WTC11 (cell line): ENCODE measurements around the gene CDKN2AIP. TPM values are rescaled to one million over a fixed set of nuclear protein-coding genes. Genes with fewer than 3 reads are reported as not detected.
"Not testable (repeated sequence)": the region's sequence is repeated elsewhere in the genome, so short reads cannot be mapped to it uniquely, and the experiment has no call there.

ENCODE experiments used
- ATAC-seq: fragments of 200-7000 bp; cut with Tn5 transposase; 2 replicates; pipeline ENCODE4 v1.10.0; 2021; ENCODE audit warnings: mild to moderate bottlenecking, moderate library complexity
- CTCF ChIA-PET: fragments of 300-600 bp; sonication (Branson Sonifier 250); formaldehyde crosslinking; loops from one replicate; lab custom pipeline; 2021; ENCODE audit warnings: antibody characterized with exemption; lab: Charles Lee
- POLR2A ChIA-PET: fragments of 350-600 bp; sonication (Branson Sonifier 250); formaldehyde crosslinking; loops from one replicate; lab custom pipeline; 2021; ENCODE audit warnings: antibody characterized with exemption; lab: Charles Lee
- DNase-seq: peaks from one replicate; pipeline ENCODE4 v3.0.0; 2021; ENCODE audit warnings: low spot score
- H3K27ac Mint-ChIP-seq: 2 replicates; pipeline ENCODE4 v1.8.0; 2021; ENCODE audit warnings: mixed read lengths
- H3K27me3 Mint-ChIP-seq: 2 replicates; pipeline ENCODE4 v1.8.0; 2021; ENCODE audit warnings: low read depth, mild to moderate bottlenecking, moderate library complexity, mixed read lengths
- H3K36me3 Mint-ChIP-seq: 2 replicates; pipeline ENCODE4 v1.8.0; 2021; ENCODE audit warnings: mixed read lengths
- H3K4me1 Mint-ChIP-seq: 2 replicates; pipeline ENCODE4 v1.8.0; 2022; ENCODE audit warnings: mixed read lengths
- H3K4me3 Mint-ChIP-seq: 2 replicates; pipeline ENCODE4 v1.8.0; 2021; ENCODE audit warnings: mild to moderate bottlenecking, moderate library complexity, mixed read lengths
- H3K9me3 Mint-ChIP-seq: 2 replicates; pipeline ENCODE4 v1.8.0; 2021; ENCODE audit warnings: mixed read lengths
- CREB1 ChIP-seq: sonication (generic); formaldehyde crosslinking; IDR thresholded peaks from 2 replicates; pipeline ENCODE4 v1.8.0; 2023; ENCODE audit warnings: mild to moderate bottlenecking, missing genetic modification reagents
- CREM ChIP-seq: sonication (generic); formaldehyde crosslinking; IDR thresholded peaks from 2 replicates; pipeline ENCODE4 v1.8.1; 2022; ENCODE audit warnings: mild to moderate bottlenecking, missing genetic modification reagents, moderate library complexity
- ELF4 ChIP-seq: sonication (generic); formaldehyde crosslinking; IDR thresholded peaks from 2 replicates; pipeline ENCODE4 v1.8.1; 2022; ENCODE audit warnings: low read depth, mild to moderate bottlenecking, moderate library complexity, missing genetic modification reagents
- ETV6 ChIP-seq: sonication (generic); formaldehyde crosslinking; IDR thresholded peaks from 2 replicates; pipeline ENCODE4 v1.8.1; 2022; ENCODE audit warnings: mild to moderate bottlenecking, missing genetic modification reagents
- FOXP1 ChIP-seq: sonication (generic); formaldehyde crosslinking; IDR thresholded peaks from 2 replicates; pipeline ENCODE4 v1.8.0; 2022; ENCODE audit warnings: missing genetic modification reagents, mild to moderate bottlenecking, moderate library complexity, borderline replicate concordance
- NFATC4 ChIP-seq: fragments of 250-450 bp; sonication (Bioruptor Pico); IDR thresholded peaks from 2 replicates; pipeline ENCODE4 v1.9.0; 2021; ENCODE audit warnings: mild to moderate bottlenecking
- NFYB ChIP-seq: sonication (generic); formaldehyde crosslinking; conservative IDR thresholded peaks from 2 replicates; pipeline ENCODE4 v1.8.0; 2022; ENCODE audit warnings: low read depth, missing genetic modification reagents
- SMAD4 ChIP-seq: sonication (generic); formaldehyde crosslinking; IDR thresholded peaks from 2 replicates; pipeline ENCODE4 v1.8.0; 2022; ENCODE audit warnings: mild to moderate bottlenecking, missing genetic modification reagents
- TEAD4 ChIP-seq: sonication (generic); formaldehyde crosslinking; IDR thresholded peaks from 2 replicates; pipeline ENCODE4 v1.8.0; 2022; ENCODE audit warnings: mild to moderate bottlenecking, missing genetic modification reagents
- ZNF121 ChIP-seq: sonication (generic); formaldehyde crosslinking; IDR thresholded peaks from 2 replicates; pipeline ENCODE4 v1.8.0; 2023; ENCODE audit warnings: missing genetic modification reagents
- ZNF138 ChIP-seq: sonication (generic); formaldehyde crosslinking; conservative IDR thresholded peaks from 2 replicates; pipeline ENCODE4 v1.8.1; 2022; ENCODE audit warnings: mild to moderate bottlenecking, moderate library complexity, missing genetic modification reagents
- ZNF317 ChIP-seq: sonication (generic); formaldehyde crosslinking; IDR thresholded peaks from 2 replicates; pipeline ENCODE4 v1.8.1; 2023; ENCODE audit warnings: low read depth, mild to moderate bottlenecking, moderate library complexity, missing genetic modification reagents, borderline replicate concordance
- ZNF416 ChIP-seq: fragments of 250-450 bp; sonication (Bioruptor Pico); IDR thresholded peaks from 2 replicates; pipeline ENCODE4 v1.9.0; 2021; ENCODE audit warnings: mild to moderate bottlenecking, inconsistent platforms
- ZNF423 ChIP-seq: fragments of 250-450 bp; sonication (Bioruptor Pico); IDR thresholded peaks from 2 replicates; pipeline ENCODE4 v2.1.2; 2022; ENCODE audit warnings: mild to moderate bottlenecking, moderate library complexity
- total RNA-seq: library from RNA; stranded (reverse); gene quantifications from 3 replicates; pipeline ENCODE4 v1.2.3, GENCODE V29; 2021
- TF ChIP-seq, protein P1 (sequence below): sonication (generic); formaldehyde crosslinking; conservative IDR thresholded peaks from 2 replicates; pipeline ENCODE4 v1.8.1; 2023; ENCODE audit warnings: mild to moderate bottlenecking, low read depth, missing genetic modification reagents, moderate library complexity
- TF ChIP-seq, protein P2 (sequence below): fragments of 250-450 bp; sonication (Bioruptor Pico); conservative IDR thresholded peaks from 2 replicates; pipeline ENCODE4 v1.9.0; 2021; ENCODE audit warnings: mild to moderate bottlenecking
- TF ChIP-seq, protein P3 (sequence below): sonication (generic); formaldehyde crosslinking; IDR thresholded peaks from 2 replicates; pipeline ENCODE4 v1.8.1; 2022; ENCODE audit warnings: low read depth, mild to moderate bottlenecking, moderate library complexity, missing genetic modification reagents, borderline replicate concordance
- TF ChIP-seq, protein P4 (sequence below): sonication (generic); formaldehyde crosslinking; IDR thresholded peaks from 2 replicates; pipeline ENCODE4 v1.8.0; 2022; ENCODE audit warnings: mild to moderate bottlenecking, missing genetic modification reagents

Gene CDKN2AIP
- total RNA-seq, 1 experiment from 2014 or later: 13.7 TPM

DNA sequence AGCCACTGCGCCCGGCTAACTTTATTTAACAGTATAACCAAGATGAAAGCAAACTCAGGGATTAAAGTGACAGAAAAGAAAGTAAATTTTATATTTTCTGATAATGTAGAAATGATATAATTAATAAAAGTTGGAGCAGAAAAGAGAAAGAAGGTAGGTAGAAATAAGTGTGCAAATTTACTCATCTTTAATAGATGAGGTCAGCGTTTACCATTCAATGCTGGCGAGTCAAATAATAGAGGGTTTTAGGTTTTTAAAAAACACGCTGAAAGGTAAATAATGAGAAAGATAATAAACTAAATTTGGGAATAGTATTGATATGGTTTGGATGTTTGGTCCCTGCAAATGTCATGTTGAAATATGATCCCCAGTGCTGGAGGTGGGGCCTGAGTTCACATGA lies 13.6 kb downstream of the CDKN2AIP start:
- Mint-ChIP-seq H3K27ac (no peak overlapping the region), H3K36me3 (no peaks in the 10 kb centered on the region; the same call in 1 of the 2 replicates), H3K4me3 (no peak overlapping the region)
- no peak for ATAC-seq
- CTCF ChIA-PET: no interaction called here
- TF ChIP-seq ETV6 (CRISPR knock-in tag): no peak
- TF ChIP-seq ZNF416 (CRISPR knock-in tag): no peak
- no peak for TF ChIP-seq ZNF423 (CRISPR knock-in tag)
- TF ChIP-seq NFATC4 (CRISPR knock-in tag): no peak
- TF ChIP-seq FOXP1 (CRISPR knock-in tag): no peak
- no peak for TF ChIP-seq CREB1 (CRISPR knock-in tag)
- TF ChIP-seq ZNF121 (CRISPR knock-in tag): no peak
- TF ChIP-seq, all 79 proteins: peak for 0
- DNase-seq: no peak
- POLR2A ChIA-PET: no interaction called here
- Mint-ChIP-seq H3K27me3 (no peaks in the 10 kb centered on the region), H3K9me3 (peaks cover 9% of the 10 kb centered on the region), H3K4me1 (no peaks in the 10 kb centered on the region)

DNA sequence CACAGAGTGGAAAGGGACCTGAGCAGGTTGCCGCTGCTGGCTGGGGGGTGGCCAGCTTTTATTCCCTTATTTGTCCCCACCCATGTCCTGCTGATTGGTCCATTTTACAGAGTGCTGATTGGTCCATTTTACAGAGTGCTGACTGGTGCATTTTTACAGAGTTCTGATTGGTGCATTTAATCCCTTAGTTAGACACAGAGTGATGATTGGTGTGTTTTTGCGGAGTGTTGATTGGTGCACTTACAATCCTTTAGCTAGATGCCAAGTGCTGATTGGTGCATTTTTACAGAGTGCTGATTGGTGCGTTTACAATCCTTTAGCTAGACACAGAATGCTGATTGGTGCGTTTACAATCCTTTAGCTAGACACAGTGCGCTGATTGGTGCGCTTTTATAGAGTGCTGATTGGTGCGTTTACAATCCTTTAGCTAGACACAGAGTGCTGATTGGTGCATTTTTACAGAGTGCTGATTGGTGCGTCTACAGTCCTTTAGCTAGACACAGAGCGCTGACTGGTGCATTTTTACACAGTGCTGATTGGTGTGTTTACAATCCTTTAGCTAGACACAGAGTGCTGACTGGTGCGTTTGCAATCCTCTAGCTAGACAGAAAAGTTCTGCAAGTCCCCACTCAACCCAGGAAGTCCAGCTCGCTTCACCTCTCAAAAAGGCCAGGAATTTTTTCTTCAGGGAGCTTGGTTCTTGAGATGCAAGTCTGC lies 19.6 kb downstream of the CDKN2AIP start:
- TF ChIP-seq NFYB: peak; percentile 23; the same call in 1 of the 2 replicates
- H3K27ac Mint-ChIP-seq, DNase-seq, POLR2A ChIA-PET, H3K27me3 Mint-ChIP-seq, ATAC-seq, H3K4me3 Mint-ChIP-seq: not testable (repeated sequence)
- H3K9me3 Mint-ChIP-seq: peaks cover 40% of the 10 kb centered on the region
- H3K36me3 Mint-ChIP-seq: peaks cover 37% of the 10 kb centered on the region
- peaks cover 13% of the 10 kb centered on the region for H3K4me1 Mint-ChIP-seq
- CTCF ChIA-PET: interaction anchor here (0.5 to 1.4 kb wide), 2 partner anchors 57 to 732 kb away, joined by 4 to 5 read pairs; no protein-coding TSS in a partner anchor

DNA sequence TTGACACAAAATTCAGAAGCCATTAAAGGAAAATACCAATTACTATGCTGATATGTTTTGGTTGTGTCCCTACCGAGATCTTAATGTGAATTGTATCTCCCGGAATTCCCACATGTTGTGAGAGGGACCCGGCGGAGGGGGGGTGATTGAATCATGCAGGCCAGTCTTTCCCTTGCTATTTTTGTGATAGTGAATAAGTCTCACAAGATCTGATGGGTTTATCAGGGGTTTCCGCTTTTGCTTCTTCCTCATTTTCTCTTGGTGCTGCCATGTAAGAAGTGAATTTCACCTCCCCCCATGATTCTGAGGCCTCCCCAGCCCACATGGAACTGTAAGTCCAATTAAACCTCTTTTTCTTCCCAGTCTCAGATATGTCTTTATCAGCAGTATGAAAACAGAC lies 21.4 kb downstream of the CDKN2AIP start:
- ATAC-seq, H3K4me3 Mint-ChIP-seq, H3K27me3 Mint-ChIP-seq, H3K27ac Mint-ChIP-seq, CTCF ChIA-PET, POLR2A ChIA-PET: not testable (repeated sequence)
- Mint-ChIP-seq H3K9me3 (peaks cover 50% of the 10 kb centered on the region), H3K4me1 (peaks cover 14% of the 10 kb centered on the region), H3K36me3 (peaks cover 46% of the 10 kb centered on the region)
- peak; percentile 18 for DNase-seq

DNA sequence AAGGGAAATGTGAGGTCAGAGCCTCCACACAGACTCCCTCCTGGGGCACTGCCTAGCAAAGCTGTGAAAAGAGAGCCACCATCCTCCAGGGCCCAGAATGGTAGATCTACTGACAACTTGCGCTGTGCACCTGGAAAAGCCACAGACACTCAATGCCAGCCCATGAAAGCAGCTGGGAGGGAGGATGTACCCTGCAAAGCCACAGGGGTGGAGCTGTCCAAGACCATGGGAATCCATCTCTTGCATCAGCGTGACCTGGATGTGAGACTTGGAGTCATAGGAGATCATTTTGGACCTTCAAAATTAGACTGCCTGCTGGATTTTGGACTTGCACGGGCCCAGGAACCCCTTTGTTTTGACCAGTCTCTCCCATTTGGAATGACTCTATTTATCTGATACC lies 22.8 kb downstream of the CDKN2AIP start:
- CTCF ChIA-PET: no interaction called here
- H3K4me1 Mint-ChIP-seq: peaks cover 16% of the 10 kb centered on the region
- H3K4me3 Mint-ChIP-seq: no peak overlapping the region
- POLR2A ChIA-PET: no interaction called here
- no peaks in the 10 kb centered on the region for H3K27me3 Mint-ChIP-seq
- ATAC-seq (no peak), DNase-seq (no peak)
- peaks cover 50% of the 10 kb centered on the region for H3K9me3 Mint-ChIP-seq
- H3K27ac Mint-ChIP-seq: no peak overlapping the region
- H3K36me3 Mint-ChIP-seq: peaks cover 46% of the 10 kb centered on the region
- no peak for TF ChIP-seq CREM (CRISPR knock-in tag)
- TF ChIP-seq, protein P1, sequence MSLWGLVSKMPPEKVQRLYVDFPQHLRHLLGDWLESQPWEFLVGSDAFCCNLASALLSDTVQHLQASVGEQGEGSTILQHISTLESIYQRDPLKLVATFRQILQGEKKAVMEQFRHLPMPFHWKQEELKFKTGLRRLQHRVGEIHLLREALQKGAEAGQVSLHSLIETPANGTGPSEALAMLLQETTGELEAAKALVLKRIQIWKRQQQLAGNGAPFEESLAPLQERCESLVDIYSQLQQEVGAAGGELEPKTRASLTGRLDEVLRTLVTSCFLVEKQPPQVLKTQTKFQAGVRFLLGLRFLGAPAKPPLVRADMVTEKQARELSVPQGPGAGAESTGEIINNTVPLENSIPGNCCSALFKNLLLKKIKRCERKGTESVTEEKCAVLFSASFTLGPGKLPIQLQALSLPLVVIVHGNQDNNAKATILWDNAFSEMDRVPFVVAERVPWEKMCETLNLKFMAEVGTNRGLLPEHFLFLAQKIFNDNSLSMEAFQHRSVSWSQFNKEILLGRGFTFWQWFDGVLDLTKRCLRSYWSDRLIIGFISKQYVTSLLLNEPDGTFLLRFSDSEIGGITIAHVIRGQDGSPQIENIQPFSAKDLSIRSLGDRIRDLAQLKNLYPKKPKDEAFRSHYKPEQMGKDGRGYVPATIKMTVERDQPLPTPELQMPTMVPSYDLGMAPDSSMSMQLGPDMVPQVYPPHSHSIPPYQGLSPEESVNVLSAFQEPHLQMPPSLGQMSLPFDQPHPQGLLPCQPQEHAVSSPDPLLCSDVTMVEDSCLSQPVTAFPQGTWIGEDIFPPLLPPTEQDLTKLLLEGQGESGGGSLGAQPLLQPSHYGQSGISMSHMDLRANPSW: no peak
- TF ChIP-seq SMAD4 (CRISPR knock-in tag): no peak
- no peak for TF ChIP-seq ZNF317 (CRISPR knock-in tag)
- TF ChIP-seq, protein P2, sequence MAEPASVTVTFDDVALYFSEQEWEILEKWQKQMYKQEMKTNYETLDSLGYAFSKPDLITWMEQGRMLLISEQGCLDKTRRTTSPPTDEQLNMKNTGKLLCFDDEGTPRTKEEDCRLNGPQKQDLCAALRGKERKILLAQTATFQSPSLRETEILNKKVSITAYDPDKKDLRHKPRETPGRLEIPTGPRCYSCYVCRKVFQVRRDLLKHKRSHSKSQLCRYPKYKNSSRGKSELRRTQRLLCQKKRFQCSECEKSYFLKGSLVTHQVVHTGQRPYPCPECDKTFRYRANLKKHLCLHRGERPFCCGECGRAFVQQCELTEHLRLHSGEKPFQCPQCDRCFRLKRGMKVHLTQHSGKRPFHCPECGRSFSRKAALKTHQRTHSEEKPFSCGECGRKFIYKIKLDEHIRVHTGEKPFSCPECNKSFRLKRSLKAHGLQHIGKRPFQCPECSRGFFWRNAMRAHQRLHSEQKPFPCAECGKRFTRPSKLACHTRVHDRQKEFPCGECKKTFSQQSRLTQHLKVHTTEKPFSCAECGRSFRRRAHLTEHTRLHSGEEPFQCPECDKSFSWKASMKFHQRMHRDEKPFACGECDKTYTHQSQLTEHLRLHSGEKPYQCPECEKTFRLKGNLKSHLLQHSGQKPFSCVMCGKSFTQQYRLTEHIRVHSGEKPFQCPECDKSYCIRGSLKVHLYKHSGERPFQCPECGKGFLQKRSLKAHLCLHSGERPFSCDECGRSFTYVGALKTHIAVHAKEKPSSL (CRISPR knock-in tag): no peak
- no peak for TF ChIP-seq ZNF138 (CRISPR knock-in tag)
- no peak for TF ChIP-seq ELF4
- TF ChIP-seq TEAD4 (CRISPR knock-in tag): no peak
- TF ChIP-seq, protein P3, sequence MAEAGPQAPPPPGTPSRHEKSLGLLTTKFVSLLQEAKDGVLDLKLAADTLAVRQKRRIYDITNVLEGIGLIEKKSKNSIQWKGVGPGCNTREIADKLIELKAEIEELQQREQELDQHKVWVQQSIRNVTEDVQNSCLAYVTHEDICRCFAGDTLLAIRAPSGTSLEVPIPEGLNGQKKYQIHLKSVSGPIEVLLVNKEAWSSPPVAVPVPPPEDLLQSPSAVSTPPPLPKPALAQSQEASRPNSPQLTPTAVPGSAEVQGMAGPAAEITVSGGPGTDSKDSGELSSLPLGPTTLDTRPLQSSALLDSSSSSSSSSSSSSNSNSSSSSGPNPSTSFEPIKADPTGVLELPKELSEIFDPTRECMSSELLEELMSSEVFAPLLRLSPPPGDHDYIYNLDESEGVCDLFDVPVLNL (CRISPR knock-in tag): no peak
- no peak for TF ChIP-seq NFYB
- TF ChIP-seq, protein P4, sequence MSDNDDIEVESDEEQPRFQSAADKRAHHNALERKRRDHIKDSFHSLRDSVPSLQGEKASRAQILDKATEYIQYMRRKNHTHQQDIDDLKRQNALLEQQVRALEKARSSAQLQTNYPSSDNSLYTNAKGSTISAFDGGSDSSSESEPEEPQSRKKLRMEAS (CRISPR knock-in tag): no peak
- TF ChIP-seq CREB1 (CRISPR knock-in tag): no peak
